ENCODE measurements around the gene CDK5RAP3.
"Not testable (repeated sequence)": the region's sequence is repeated elsewhere in the genome, so short reads cannot be mapped to it uniquely, and the experiment has no call there.

Gene CDK5RAP3

GRCh38 chr17:47929218-47930000, 41.5 kb upstream of the CDK5RAP3 start:
- Histone ChIP-seq H3K18ac (ENCODE audit: low read length) (no peak overlapping the region), H3K36me3 (ENCODE audit: control insufficient read depth, insufficient read depth, low read length) (peaks cover 3% of the 10 kb centered on the region), H3K79me2 (ENCODE audit: control insufficient read depth, insufficient read depth, low read length) (no peaks in the 10 kb centered on the region), H3K4me1 (ENCODE audit: control insufficient read depth, low read depth, low read length) (no peaks in the 10 kb centered on the region), H4K5ac (ENCODE audit: low read length) (no peak overlapping the region), H3K4me2 (ENCODE audit: low read length) (no peak overlapping the region), H2BK5ac (ENCODE audit: low read length) (no peak overlapping the region), H3K79me1 (ENCODE audit: low read length) (no peaks in the 10 kb centered on the region), H3K4me3 (ENCODE audit: low read length) (no peak overlapping the region), H2AK5ac (ENCODE audit: low read length) (no peak overlapping the region), H3K56ac (ENCODE audit: low read length) (no peak overlapping the region), H2BK15ac (replicated peaks; ENCODE audit: low read depth) (no peak overlapping the region), H3K23ac (ENCODE audit: low read length) (no peak overlapping the region), H4K8ac (ENCODE audit: low read depth, low read length) (no peak overlapping the region), H3K27me3 (ENCODE audit: insufficient read depth, low read length, poor library complexity) (no peaks in the 10 kb centered on the region), H2BK120ac (ENCODE audit: low read depth, low read length) (no peak overlapping the region), H3K9ac (ENCODE audit: low read length) (no peak overlapping the region), H3K4ac (ENCODE audit: low read depth, low read length) (no peak overlapping the region), H3K27ac (ENCODE audit: low read depth, low read length) (no peak overlapping the region)
- DNase-seq: no peak
- no CpG with 5 or more reads among the region's 10 CpGs for WGBS (ENCODE audit: extremely low coverage, insufficient coverage, low lambda C conversion rate)

- Histone ChIP-seq H3K36me3 (ENCODE audit: control insufficient read depth, insufficient read depth, low read length) (no peaks in the 10 kb centered on the region), H3K18ac (ENCODE audit: low read length) (no peak overlapping the region), H3K4me2 (ENCODE audit: low read length) (no peak overlapping the region), H4K8ac (ENCODE audit: low read depth, low read length) (no peak overlapping the region), H4K5ac (ENCODE audit: low read length) (no peak overlapping the region), H3K4me1 (ENCODE audit: control insufficient read depth, low read depth, low read length) (no peaks in the 10 kb centered on the region), H3K79me1 (ENCODE audit: low read length) (no peaks in the 10 kb centered on the region), H2BK15ac (replicated peaks; ENCODE audit: low read depth) (no peak overlapping the region), H3K4me3 (ENCODE audit: low read length) (no peak overlapping the region), H2AK5ac (ENCODE audit: low read length) (no peak overlapping the region), H3K27me3 (ENCODE audit: insufficient read depth, low read length, poor library complexity) (no peaks in the 10 kb centered on the region), H3K4ac (ENCODE audit: low read depth, low read length) (no peak overlapping the region), H3K27ac (ENCODE audit: low read depth, low read length) (no peak overlapping the region), H3K79me2 (ENCODE audit: control insufficient read depth, insufficient read depth, low read length) (no peaks in the 10 kb centered on the region), H2BK5ac (ENCODE audit: low read length) (no peak overlapping the region), H2BK120ac (ENCODE audit: low read depth, low read length) (no peak overlapping the region), H3K23ac (ENCODE audit: low read length) (no peak overlapping the region), H3K56ac (ENCODE audit: low read length) (no peak overlapping the region), H3K9ac (ENCODE audit: low read length) (no peak overlapping the region)
- no CpG with 5 or more reads among the region's 4 CpGs for WGBS (ENCODE audit: extremely low coverage, insufficient coverage, low lambda C conversion rate)
- no peak for DNase-seq
These were observed 39.1 kb upstream of the CDK5RAP3 start for GRCh38 chr17:47931848-47932247.

- Histone ChIP-seq H4K5ac (ENCODE audit: low read length) (no peak overlapping the region), H3K27ac (ENCODE audit: low read depth, low read length) (no peak overlapping the region), H4K8ac (ENCODE audit: low read depth, low read length) (no peak overlapping the region), H3K56ac (ENCODE audit: low read length) (no peak overlapping the region), H3K79me1 (ENCODE audit: low read length) (no peaks in the 10 kb centered on the region), H2BK5ac (ENCODE audit: low read length) (no peak overlapping the region), H3K4me2 (ENCODE audit: low read length) (no peak overlapping the region), H3K79me2 (ENCODE audit: control insufficient read depth, insufficient read depth, low read length) (no peaks in the 10 kb centered on the region), H3K9ac (ENCODE audit: low read length) (no peak overlapping the region), H2AK5ac (ENCODE audit: low read length) (no peak overlapping the region), H3K27me3 (ENCODE audit: insufficient read depth, low read length, poor library complexity) (no peaks in the 10 kb centered on the region), H2BK120ac (ENCODE audit: low read depth, low read length) (no peak overlapping the region), H3K23ac (ENCODE audit: low read length) (no peak overlapping the region), H3K4me1 (ENCODE audit: control insufficient read depth, low read depth, low read length) (no peaks in the 10 kb centered on the region), H3K4ac (ENCODE audit: low read depth, low read length) (no peak overlapping the region), H3K18ac (ENCODE audit: low read length) (no peak overlapping the region), H2BK15ac (replicated peaks; ENCODE audit: low read depth) (no peak overlapping the region), H3K4me3 (ENCODE audit: low read length) (no peak overlapping the region), H3K36me3 (ENCODE audit: control insufficient read depth, insufficient read depth, low read length) (no peaks in the 10 kb centered on the region)
- WGBS (ENCODE audit: extremely low coverage, insufficient coverage, low lambda C conversion rate): no CpG with 5 or more reads among the region's 1 CpG
- no peak for DNase-seq
These were observed 36.1 kb upstream of the CDK5RAP3 start for GRCh38 chr17:47934856-47935255.

GRCh38 chr17:47935468-47935867, 35.4 kb upstream of the CDK5RAP3 start:
- not testable (repeated sequence) for H2BK120ac ChIP-seq (ENCODE audit: low read depth, low read length); H3K27me3 ChIP-seq (ENCODE audit: insufficient read depth, low read length, poor library complexity); H3K4me1 ChIP-seq (ENCODE audit: control insufficient read depth, low read depth, low read length); H4K8ac ChIP-seq (ENCODE audit: low read depth, low read length); H3K27ac ChIP-seq (ENCODE audit: low read depth, low read length); DNase-seq; H3K56ac ChIP-seq (ENCODE audit: low read length); H3K4ac ChIP-seq (ENCODE audit: low read depth, low read length); H2BK15ac ChIP-seq (replicated peaks; ENCODE audit: low read depth); H4K5ac ChIP-seq (ENCODE audit: low read length); H3K23ac ChIP-seq (ENCODE audit: low read length); H2BK5ac ChIP-seq (ENCODE audit: low read length); H2AK5ac ChIP-seq (ENCODE audit: low read length); H3K36me3 ChIP-seq (ENCODE audit: control insufficient read depth, insufficient read depth, low read length); H3K18ac ChIP-seq (ENCODE audit: low read length); H3K4me3 ChIP-seq (ENCODE audit: low read length); H3K9ac ChIP-seq (ENCODE audit: low read length); H3K79me2 ChIP-seq (ENCODE audit: control insufficient read depth, insufficient read depth, low read length); H3K4me2 ChIP-seq (ENCODE audit: low read length); H3K79me1 ChIP-seq (ENCODE audit: low read length)
- no CpG with 5 or more reads among the region's 3 CpGs for WGBS (ENCODE audit: extremely low coverage, insufficient coverage, low lambda C conversion rate)

- no peak overlapping the region for H3K18ac ChIP-seq (ENCODE audit: low read length)
- no peak overlapping the region for H4K8ac ChIP-seq (ENCODE audit: low read depth, low read length)
- DNase-seq: no peak
- H3K36me3 ChIP-seq (ENCODE audit: control insufficient read depth, insufficient read depth, low read length): no peaks in the 10 kb centered on the region
- WGBS (ENCODE audit: extremely low coverage, insufficient coverage, low lambda C conversion rate): no CpG with 5 or more reads among the region's 5 CpGs
- no peak overlapping the region for H4K5ac ChIP-seq (ENCODE audit: low read length)
- no peaks in the 10 kb centered on the region for H3K4me1 ChIP-seq (ENCODE audit: control insufficient read depth, low read depth, low read length)
- no peak overlapping the region for H3K4me3 ChIP-seq (ENCODE audit: low read length)
- no peak overlapping the region for H2BK15ac ChIP-seq (replicated peaks; ENCODE audit: low read depth)
- no peak overlapping the region for H3K4me2 ChIP-seq (ENCODE audit: low read length)
- H3K4ac ChIP-seq (ENCODE audit: low read depth, low read length): no peak overlapping the region
- H3K9ac ChIP-seq (ENCODE audit: low read length): no peak overlapping the region
- no peaks in the 10 kb centered on the region for H3K27me3 ChIP-seq (ENCODE audit: insufficient read depth, low read length, poor library complexity)
- no peak overlapping the region for H2BK5ac ChIP-seq (ENCODE audit: low read length)
- no peaks in the 10 kb centered on the region for H3K79me2 ChIP-seq (ENCODE audit: control insufficient read depth, insufficient read depth, low read length)
- no peak overlapping the region for H3K27ac ChIP-seq (ENCODE audit: low read depth, low read length)
- no peak overlapping the region for H2AK5ac ChIP-seq (ENCODE audit: low read length)
- no peak overlapping the region for H2BK120ac ChIP-seq (ENCODE audit: low read depth, low read length)
- no peak overlapping the region for H3K23ac ChIP-seq (ENCODE audit: low read length)
- no peak overlapping the region for H3K56ac ChIP-seq (ENCODE audit: low read length)
- no peaks in the 10 kb centered on the region for H3K79me1 ChIP-seq (ENCODE audit: low read length)
These were observed 35.0 kb upstream of the CDK5RAP3 start for GRCh38 chr17:47935961-47936360.

GRCh38 chr17:47937941-47938340, 33.0 kb upstream of the CDK5RAP3 start:
- Histone ChIP-seq H4K8ac (ENCODE audit: low read depth, low read length) (no peak overlapping the region), H3K4me1 (ENCODE audit: control insufficient read depth, low read depth, low read length) (no peaks in the 10 kb centered on the region), H3K79me1 (ENCODE audit: low read length) (no peaks in the 10 kb centered on the region), H3K27me3 (ENCODE audit: insufficient read depth, low read length, poor library complexity) (no peaks in the 10 kb centered on the region), H3K4ac (ENCODE audit: low read depth, low read length) (no peak overlapping the region), H3K27ac (ENCODE audit: low read depth, low read length) (no peak overlapping the region), H4K5ac (ENCODE audit: low read length) (no peak overlapping the region), H3K9ac (ENCODE audit: low read length) (no peak overlapping the region), H2BK5ac (ENCODE audit: low read length) (no peak overlapping the region), H2BK120ac (ENCODE audit: low read depth, low read length) (no peak overlapping the region), H3K18ac (ENCODE audit: low read length) (no peak overlapping the region), H3K56ac (ENCODE audit: low read length) (no peak overlapping the region), H3K4me2 (ENCODE audit: low read length) (no peak overlapping the region), H2BK15ac (replicated peaks; ENCODE audit: low read depth) (no peak overlapping the region), H2AK5ac (ENCODE audit: low read length) (no peak overlapping the region), H3K4me3 (ENCODE audit: low read length) (no peak overlapping the region), H3K23ac (ENCODE audit: low read length) (no peak overlapping the region), H3K79me2 (ENCODE audit: control insufficient read depth, insufficient read depth, low read length) (no peaks in the 10 kb centered on the region), H3K36me3 (ENCODE audit: control insufficient read depth, insufficient read depth, low read length) (no peaks in the 10 kb centered on the region)
- no peak for DNase-seq
- WGBS (ENCODE audit: extremely low coverage, insufficient coverage, low lambda C conversion rate): no CpG with 5 or more reads among the region's 5 CpGs

Data from mesendoderm (in vitro differentiated cells).